Stimulated activated CD4-positive, alpha-beta T cell treated with anti-CD3 and anti-CD28 coated beads, Interleukin-4, amount 100 ng/mL, for 1 hour (primary cell): ENCODE results near the gene MRPL30.
"Not testable (repeated sequence)": the region's sequence is repeated elsewhere in the genome, so short reads cannot be mapped to it uniquely, and the experiment has no call there.

Experiments used
- DNase-seq: peaks from one replicate; pipeline ENCODE4 v3.0.0-alpha.2; 2020

MRPL30 gene

DNA sequence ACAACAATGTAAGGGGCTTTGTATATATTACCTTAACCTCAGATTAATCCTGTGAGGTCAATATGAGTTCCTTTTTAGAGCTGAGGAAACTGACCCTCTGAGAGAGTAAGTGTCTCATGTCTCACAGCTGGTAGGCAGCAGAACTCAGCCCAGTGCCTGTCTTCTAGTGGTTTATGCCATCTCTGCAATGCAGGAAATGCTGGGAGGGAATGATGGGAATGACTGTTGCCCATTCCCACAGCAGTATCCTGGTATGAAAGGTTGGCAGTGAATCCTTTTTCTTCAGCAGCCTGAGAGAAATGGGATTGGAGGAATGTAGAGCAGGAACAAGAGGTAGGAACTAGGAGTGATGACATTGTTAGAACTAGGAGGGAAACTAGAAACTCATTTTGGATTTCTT, 6.0 kb downstream of the MRPL30 start:
- DNase-seq: no peak

DNA sequence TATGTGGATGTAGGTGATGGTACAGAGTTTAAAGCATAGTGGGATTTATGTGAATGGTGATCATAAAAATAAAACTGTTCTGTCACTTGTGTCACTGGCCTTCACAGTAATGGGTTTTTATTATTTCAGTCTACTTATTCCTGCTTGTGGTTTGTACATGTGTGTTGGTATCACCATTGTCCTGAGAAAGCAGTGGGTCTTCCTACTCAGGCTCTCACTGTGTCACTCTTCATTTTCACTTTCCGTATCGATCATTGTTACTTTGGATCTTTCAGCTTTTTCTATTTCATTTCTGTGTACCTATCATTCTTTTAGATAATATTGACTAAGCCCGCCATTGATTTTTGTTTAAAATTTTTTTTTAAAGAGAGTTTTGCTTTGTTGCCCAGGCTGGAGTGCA, 7.4 kb downstream of the MRPL30 start:
- DNase-seq: no peak

DNA sequence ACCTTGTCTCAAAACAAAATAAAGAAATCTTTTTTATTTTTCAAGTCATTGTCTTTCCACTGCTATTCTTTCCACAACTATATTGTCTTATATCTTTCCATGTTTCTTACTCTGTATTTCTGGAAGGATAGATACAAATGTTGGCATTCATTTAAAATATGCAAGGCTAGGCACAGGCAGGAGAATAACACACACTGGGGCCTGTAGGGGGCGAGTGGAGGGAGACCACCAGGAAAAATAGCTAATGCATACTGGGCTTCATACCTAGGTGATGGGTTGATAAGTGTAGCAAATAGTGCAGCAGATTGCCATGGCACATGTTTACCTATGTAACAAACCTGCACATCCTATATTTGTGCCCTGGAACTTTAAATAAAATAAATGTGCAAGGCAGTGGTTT, 9.6 kb downstream of the MRPL30 start:
- DNase-seq: no peak

DNA sequence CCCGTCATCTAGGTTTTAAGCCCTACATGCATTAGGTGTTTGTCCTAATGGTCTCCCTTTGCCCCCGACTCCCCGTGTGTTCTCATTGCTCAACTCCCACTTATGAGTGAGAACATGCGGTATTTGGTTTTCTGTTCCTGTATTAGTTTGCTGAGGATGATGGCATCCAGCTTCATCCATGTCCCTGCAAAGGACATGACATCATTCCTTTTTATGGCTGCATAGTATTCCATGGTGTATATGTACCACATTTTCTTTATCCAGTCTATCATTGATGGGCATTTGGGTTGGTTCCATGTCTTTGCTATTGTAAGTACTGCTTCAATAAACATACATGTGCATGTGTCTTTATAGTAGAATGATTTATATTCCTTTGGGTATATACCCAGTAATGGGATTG, 11.4 kb downstream of the MRPL30 start:
- not testable (repeated sequence) for DNase-seq

DNA sequence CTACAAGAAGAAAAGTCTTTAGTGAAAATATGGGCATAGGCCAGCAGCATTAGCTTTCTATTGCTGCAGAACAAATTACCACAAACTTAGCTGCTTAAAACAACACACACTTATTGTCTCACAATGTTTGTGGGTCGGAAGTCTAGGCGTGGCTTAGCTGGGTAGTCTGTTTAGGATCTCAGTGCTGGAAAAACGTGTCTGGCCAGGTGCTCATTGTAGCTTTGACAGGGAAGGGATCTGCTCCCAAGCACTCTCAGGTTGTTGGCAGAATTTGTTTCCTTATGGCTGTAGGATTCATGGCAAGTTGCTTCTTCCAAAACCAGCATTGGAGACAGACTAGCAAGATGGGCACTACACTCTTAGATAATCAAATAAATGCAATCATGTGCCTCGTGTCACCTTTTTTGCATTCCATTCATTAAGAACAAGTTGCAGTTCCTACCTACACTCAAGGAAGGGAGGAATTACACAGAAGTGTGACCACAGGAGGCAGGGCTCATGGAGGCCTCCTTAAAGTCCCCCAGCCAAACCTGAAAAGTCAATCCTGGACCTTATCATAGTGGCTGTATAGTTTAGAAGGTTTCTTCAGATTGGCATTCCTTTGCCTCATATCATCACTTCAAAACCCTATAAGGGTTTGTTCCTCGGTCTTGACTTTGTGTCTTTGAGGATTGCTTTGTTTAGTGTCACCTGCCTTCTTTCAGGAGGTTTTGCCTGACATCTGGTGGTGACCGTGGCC, 17.3 kb downstream of the MRPL30 start:
- DNase-seq: no peak

DNA sequence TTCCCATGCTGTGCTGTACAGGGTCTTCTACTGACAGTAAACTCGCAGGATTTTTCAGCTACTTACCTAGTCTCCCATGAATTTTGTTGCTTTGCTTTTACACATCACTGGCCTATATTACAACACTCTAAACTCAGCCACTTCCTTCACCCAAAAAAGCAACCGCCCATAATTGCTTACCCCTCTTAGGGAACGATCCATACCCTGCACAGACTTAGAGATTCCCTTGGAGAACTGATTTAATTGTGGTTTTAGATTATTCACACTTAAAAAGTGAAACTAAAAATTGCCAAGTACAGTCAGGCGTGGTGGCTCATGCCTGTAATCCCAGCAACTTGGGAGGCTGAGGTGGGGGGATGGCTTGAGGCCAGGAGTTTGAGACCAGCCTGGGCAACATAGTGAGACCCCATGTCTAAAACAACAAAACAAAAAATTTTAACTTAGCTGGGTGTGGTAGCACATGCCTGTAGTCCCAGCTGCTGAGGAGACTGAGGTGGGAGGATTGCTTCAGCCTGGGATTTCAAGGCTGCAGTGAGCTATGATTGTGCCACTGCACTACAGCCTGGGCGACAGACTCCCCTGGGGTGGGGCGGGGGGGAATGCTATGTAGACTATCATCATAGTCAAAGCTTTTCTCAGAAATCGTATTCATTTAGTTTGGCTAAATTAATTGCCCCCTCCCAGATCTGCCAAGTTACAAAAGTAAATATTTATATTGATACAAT, 19.3 kb downstream of the MRPL30 start:
- DNase-seq: no peak

DNA sequence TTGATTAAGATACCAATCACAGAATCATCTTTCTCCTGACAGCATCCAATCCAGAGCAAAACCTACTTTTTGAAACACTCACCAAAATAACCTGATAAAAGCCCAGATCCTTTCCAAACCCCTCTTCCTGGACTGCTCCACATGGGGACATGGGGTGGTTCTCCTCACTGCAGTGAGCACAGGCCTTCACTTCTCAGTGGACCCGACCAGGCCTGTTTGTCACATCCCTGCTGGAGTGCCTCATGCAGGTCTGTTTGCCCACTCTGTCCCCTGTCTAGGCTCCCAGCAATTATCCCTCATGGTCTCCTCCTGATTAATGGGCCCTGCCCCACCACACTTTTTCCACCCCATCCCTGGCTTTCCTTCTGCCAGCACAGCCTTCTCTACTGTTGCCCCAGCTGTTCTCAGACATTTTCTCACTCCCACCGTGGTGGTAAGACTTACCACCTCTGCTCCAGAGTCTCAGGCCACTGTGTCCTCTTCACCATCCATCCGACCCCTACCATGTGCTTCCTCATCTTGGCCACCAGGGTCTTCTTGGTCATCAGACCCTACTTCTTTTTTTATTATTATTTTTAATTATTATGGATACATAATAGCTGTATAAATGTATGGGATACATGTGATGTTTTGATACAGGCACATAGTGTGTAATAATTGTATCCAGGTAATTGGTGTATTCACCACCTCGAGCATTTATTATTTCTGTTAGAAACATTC, 21.1 kb downstream of the MRPL30 start:
- no peak for DNase-seq

DNA sequence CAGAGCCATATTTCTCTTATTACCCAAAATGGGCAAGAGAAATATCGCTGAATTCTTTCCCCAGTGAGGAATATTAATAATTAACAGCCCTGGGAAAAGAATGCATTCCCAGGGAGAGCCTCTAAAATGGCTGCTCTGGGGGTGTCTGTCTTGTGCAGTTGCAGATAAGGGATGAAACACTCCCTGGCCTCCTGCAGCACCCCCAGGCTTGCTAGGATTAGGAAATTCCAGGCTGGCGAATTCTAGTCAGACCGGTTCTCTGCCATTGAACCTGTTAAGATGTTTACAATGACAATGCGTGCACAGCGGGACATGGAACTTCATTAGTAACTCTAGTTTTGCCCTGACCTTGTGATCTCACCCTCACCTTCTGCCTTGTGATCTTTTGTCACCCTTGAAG, 24.5 kb downstream of the MRPL30 start:
- DNase-seq: no peak

DNA sequence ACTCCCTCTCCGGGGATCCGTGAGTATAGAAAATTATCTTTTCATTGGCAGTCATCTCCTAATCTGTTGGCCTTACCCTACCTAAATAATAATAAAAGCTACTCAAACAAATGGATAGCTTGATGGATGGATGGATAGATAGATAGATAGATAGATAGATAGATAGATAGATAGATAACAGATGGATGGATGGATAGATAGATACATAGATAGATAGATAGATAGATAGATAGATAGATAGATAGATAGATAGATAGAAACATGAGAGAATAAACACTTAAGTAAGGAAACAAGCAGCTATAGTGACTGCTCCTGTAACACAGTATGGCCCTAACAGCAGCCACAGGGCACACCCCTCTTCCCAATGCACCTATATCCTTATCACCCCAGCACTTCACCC, 35.1 kb downstream of the MRPL30 start:
- DNase-seq: no peak

DNA sequence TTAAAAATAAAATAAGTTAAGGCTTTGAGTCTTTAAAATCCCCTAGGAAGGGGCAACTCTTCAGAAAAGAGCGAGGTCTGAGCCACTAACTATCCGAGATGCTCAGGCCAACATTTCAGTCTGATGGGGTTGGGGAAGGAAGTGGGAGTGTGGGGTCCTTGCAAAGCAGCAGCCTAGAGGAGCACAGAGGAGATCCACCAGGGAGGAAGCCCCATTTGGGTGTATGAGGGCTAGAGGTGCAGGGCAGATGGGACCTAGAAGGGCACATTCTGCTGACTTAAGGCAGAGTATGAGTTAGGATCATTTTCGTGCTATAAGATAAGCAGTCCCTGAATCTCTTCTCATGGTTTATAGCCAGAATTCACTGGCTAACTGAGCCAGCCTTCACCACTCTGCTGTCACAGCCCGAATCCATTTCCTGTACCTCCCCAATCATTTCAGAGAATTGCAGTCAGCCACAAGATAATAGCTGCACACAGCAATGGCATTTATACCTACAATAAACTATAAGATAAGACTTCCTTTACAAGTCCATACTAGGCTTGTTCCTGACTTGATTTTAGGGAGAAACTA, 37.0 kb downstream of the MRPL30 start:
- DNase-seq: no peak

DNA sequence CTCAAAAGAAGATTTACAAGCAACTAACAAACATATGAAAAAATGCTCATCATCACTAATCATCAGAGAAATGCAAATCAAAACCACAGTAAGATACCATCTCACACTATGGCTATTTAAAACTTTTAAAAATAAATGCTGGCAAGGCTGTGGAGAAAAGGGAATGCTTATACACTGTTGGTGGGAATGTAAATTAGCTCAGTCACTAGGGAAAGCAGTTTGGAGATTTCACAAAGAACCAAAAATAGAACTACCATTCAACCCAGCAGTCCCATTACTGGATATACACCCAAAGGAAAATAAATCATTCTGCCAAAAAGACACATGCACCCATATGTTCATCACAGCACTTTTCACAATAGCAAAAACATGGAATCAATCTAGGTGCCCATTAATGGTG, 52.2 kb downstream of the MRPL30 start:
- not testable (repeated sequence) for DNase-seq

DNA sequence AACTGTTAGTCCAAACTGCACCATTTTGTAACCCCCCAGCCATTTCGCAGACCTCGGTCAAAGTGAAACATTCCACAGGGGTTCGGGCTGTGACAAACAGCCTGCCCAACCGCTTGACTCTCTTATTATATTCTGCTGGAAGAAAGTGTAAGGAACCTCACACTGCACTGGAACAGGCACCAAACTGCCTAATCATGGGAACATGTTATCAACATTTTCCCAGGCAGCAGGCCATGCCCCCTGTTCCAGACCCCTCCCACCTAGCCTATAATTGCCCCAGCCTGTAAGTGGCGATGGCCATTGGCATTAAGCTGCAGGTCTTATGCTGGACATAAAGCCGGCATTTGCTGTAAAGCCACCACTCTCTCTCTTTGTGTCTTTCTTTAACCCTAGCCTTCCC, 57.6 kb downstream of the MRPL30 start:
- DNase-seq: no peak

DNA sequence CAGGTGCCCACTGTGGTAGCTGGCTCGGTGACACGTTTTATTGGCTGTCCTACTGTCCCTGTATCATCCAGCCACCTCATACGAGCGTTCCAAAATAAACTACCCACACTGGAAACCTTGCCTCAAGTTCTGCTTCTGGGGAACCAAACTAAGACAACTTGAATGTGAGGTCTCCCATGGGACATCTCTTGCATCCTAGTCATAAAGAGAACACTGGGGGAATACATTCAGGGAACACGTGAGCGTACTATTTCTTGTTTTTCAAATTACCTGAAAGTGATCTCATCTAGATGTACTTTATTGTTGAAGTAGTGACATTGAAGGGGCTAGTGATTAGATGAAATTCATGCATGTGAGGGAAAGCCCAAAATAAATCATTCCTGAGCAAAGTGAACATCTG, 59.4 kb downstream of the MRPL30 start:
- no peak for DNase-seq

DNA sequence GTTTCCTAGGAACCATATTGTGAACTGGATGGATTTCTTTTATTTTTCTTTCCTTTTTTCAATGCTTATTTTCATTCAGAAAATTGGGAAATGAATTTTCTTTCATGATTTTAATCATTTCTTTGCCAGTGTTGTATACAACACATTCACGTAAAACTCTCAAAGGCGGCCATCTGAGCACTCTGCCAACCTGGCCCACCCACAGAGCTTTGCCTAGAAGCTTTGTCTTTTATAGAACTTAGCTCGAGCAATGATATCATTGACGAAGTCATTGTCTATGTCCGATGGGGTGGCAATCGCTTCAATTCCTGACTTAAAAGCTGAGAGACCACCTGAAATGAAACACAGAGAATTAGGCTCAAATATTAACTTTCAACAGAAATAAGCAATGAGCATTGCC, 61.2 kb downstream of the MRPL30 start:
- DNase-seq: no peak
